ENCODE results near the gene FMO5.
"Not testable (repeated sequence)": the region's sequence is repeated elsewhere in the genome, so short reads cannot be mapped to it uniquely, and the experiment has no call there.

The FMO5 gene

GRCh38 chr1:147207192-147207591 lies 17.9 kb downstream of the FMO5 start:
- DNase-seq (ENCODE audit: low spot score): no peak

GRCh38 chr1:147204080-147204479 lies 21.1 kb downstream of the FMO5 start:
- DNase-seq (ENCODE audit: low spot score): no peak

GRCh38 chr1:147202576-147202975 lies 22.6 kb downstream of the FMO5 start:
- DNase-seq (ENCODE audit: low spot score): no peak

GRCh38 chr1:147201786-147202185 lies 23.4 kb downstream of the FMO5 start:
- DNase-seq (ENCODE audit: low spot score): no peak

- DNase-seq (ENCODE audit: low spot score): no peak
Observed at GRCh38 chr1:147201276-147201675, 23.9 kb downstream of the FMO5 start.

GRCh38 chr1:147197324-147197723 lies 27.8 kb downstream of the FMO5 start:
- not testable (repeated sequence) for DNase-seq (ENCODE audit: low spot score)

GRCh38 chr1:147189514-147189913 lies 35.6 kb downstream of the FMO5 start:
- no peak for DNase-seq (ENCODE audit: low spot score)

- DNase-seq (ENCODE audit: low spot score): no peak
Observed at GRCh38 chr1:147185432-147185831, 39.7 kb downstream of the FMO5 start.

- no peak for DNase-seq (ENCODE audit: low spot score)
Observed at GRCh38 chr1:147177611-147178380, 47.3 kb downstream of the FMO5 start.

GRCh38 chr1:147172168-147173016 lies 52.7 kb downstream of the FMO5 start, which contains the start of gene PRKAB2:
PRKAB2 (minus strand) TSS chr1:147172470; CDS start chr1:147172144, 326 bp downstream.
- peak; percentile 96 for DNase-seq (ENCODE audit: low spot score)

GRCh38 chr1:147171399-147172167 lies 53.6 kb downstream of the FMO5 start:
- peak; percentile 33 for DNase-seq (ENCODE audit: low spot score)

GRCh38 chr1:147169840-147170674 lies 55.1 kb downstream of the FMO5 start:
- DNase-seq (ENCODE audit: low spot score): no peak

- no peak for DNase-seq (ENCODE audit: low spot score)
Observed at GRCh38 chr1:147169171-147169570, 56.0 kb downstream of the FMO5 start.

- DNase-seq (ENCODE audit: low spot score): no peak
Observed at GRCh38 chr1:147168626-147169058, 56.5 kb downstream of the FMO5 start.

- peak; percentile 92 for DNase-seq (ENCODE audit: low spot score)
Observed at GRCh38 chr1:147167365-147167764, 57.8 kb downstream of the FMO5 start.

- DNase-seq (ENCODE audit: low spot score): no peak
Observed at GRCh38 chr1:147163019-147163418, 62.1 kb downstream of the FMO5 start.

- no peak for DNase-seq (ENCODE audit: low spot score)
Observed at GRCh38 chr1:147162093-147162492, 63.0 kb downstream of the FMO5 start.

- not testable (repeated sequence) for DNase-seq (ENCODE audit: low spot score)
Observed at GRCh38 chr1:147157116-147157515, 68.0 kb downstream of the FMO5 start.

GRCh38 chr1:147156642-147157041 lies 68.5 kb downstream of the FMO5 start:
- no peak for DNase-seq (ENCODE audit: low spot score)

- no peak for DNase-seq (ENCODE audit: low spot score)
Observed at GRCh38 chr1:147152772-147153171, 72.4 kb downstream of the FMO5 start.

GRCh38 chr1:147151244-147151643 lies 73.9 kb downstream of the FMO5 start:
- DNase-seq (ENCODE audit: low spot score): no peak
